Caco-2 (cell line): ENCODE data around the gene LYRM9. TPM values are rescaled to one million over a fixed set of nuclear protein-coding genes. Genes with fewer than 3 reads are reported as not detected.

Experiments
- BruUV-seq: library from RNA; stranded (reverse); fragments of 400-500 nt; replicated peaks from 2 replicates; lab custom pipeline; 2021; lab: Mats Ljungman, UMichigan
- CTCF ChIA-PET: fragments of 300-600 bp; sonication (Branson Sonifier 250); formaldehyde crosslinking; loops from one replicate; lab custom pipeline; 2022; ENCODE audit warnings: antibody characterized with exemption; lab: Charles Lee
- POLR2A ChIA-PET: fragments of 300-600 bp; sonication (Branson Sonifier 250); formaldehyde crosslinking; loops from one replicate; lab custom pipeline; 2022; ENCODE audit warnings: antibody characterized with exemption; lab: Charles Lee
- DNase-seq, 2 experiments: peaks; one replicate each; pipeline versions ENCODE4 v3.0.0 to v3.0.0-alpha.2; 2020 to 2022
- H3K27me3 ChIP-seq: replicated peaks from 2 replicates; pipeline ENCODE4 v1.6.0; 2011; ENCODE audit warnings: low read length; ENCODE audit not compliant: control insufficient read depth, insufficient read depth
- H3K36me3 ChIP-seq: 2 replicates; pipeline ENCODE4 v1.5.1; 2011; ENCODE audit warnings: low read length; ENCODE audit not compliant: control insufficient read depth, insufficient read depth
- H3K4me1 ChIP-seq: fragments of 250-450 bp; sonication (Bioruptor Pico); 2 replicates; pipeline ENCODE4 v1.5.1; 2020; ENCODE audit warnings: mild to moderate bottlenecking
- H3K4me3 ChIP-seq: 2 replicates; pipeline ENCODE4 v1.5.1; 2011; ENCODE audit warnings: low read depth, mild to moderate bottlenecking, control low read depth, low read length
- H3K9me3 ChIP-seq: fragments of 250-450 bp; sonication (Bioruptor Pico); 2 replicates; pipeline ENCODE4 v1.5.1; 2020; ENCODE audit warnings: mild to moderate bottlenecking, moderate library complexity
- H3K27ac Mint-ChIP-seq: one replicate; pipeline ENCODE4 v1.8.0; 2022; ENCODE audit warnings: mixed read lengths; ENCODE audit not compliant: unreplicated experiment
- H3K27me3 Mint-ChIP-seq: one replicate; pipeline ENCODE4 v1.8.0; 2022; ENCODE audit warnings: mixed read lengths; ENCODE audit not compliant: insufficient read depth, unreplicated experiment
- H3K36me3 Mint-ChIP-seq: one replicate; pipeline ENCODE4 v1.8.0; 2022; ENCODE audit warnings: mild to moderate bottlenecking, mixed read lengths; ENCODE audit not compliant: insufficient read depth, unreplicated experiment
- H3K4me1 Mint-ChIP-seq: one replicate; pipeline ENCODE4 v1.8.0; 2022; ENCODE audit warnings: low read depth, mixed read lengths; ENCODE audit not compliant: unreplicated experiment
- H3K4me3 Mint-ChIP-seq: one replicate; pipeline ENCODE4 v1.8.0; 2022; ENCODE audit warnings: mild to moderate bottlenecking, moderate library complexity, mixed read lengths; ENCODE audit not compliant: unreplicated experiment
- H3K9me3 Mint-ChIP-seq: one replicate; pipeline ENCODE4 v1.8.0; 2022; ENCODE audit warnings: mixed read lengths; ENCODE audit not compliant: unreplicated experiment
- CTCF ChIP-seq, 2 experiments: fragments of 200-600 bp in 1 of 2; IDR thresholded peaks; 1 replicate in 1 of 2; 2 replicates in 1 of 2; pipeline versions ENCODE4 v1.5.1 to v1.8.0; 2011 to 2022; ENCODE audit warnings: antibody characterized with exemption in 1 of 2, control low read depth in 1 of 2, inconsistent platforms in 1 of 2, low read depth in 1 of 2, low read length in 1 of 2, mild to moderate bottlenecking in 1 of 2, moderate library complexity in 1 of 2; ENCODE audit not compliant: insufficient read depth in 1 of 2, severe bottlenecking in 1 of 2, unreplicated experiment in 1 of 2
- intact Hi-C: fragments of 100-400 bp; cut with micrococcal nuclease; formaldehyde crosslinking; loops from one replicate; pipeline ENCODE4 v1.10.0; 2022; ENCODE audit not compliant: unreplicated experiment
- total RNA-seq: library from RNA; stranded (reverse); gene quantifications from 2 replicates; pipeline ENCODE4 v1.2.3, GENCODE V29; 2022

LYRM9 gene
- total RNA-seq, 1 experiment from 2014 or later: 29.1 TPM

GRCh38 chr17:27870345-27870744, 22.8 kb downstream of the LYRM9 start:
- Histone ChIP-seq H3K9me3 (0 out of 2 replicates have a peak, but pooled peaks cover 8% of the 10 kb centered on the region), H3K4me1 (no peaks in the 10 kb centered on the region), H3K4me3 (no peak overlapping the region), H3K27me3 (no peaks in the 10 kb centered on the region), H3K36me3 (no peaks in the 10 kb centered on the region)
- no peak for TF ChIP-seq CTCF (IDR thresholded peaks at IDR 0.05; ENCODE audit: insufficient read depth in 1 of 2, low read depth in 1 of 2, low read length in 1 of 2, severe bottlenecking in 1 of 2, unreplicated experiment in 1 of 2)
- no TSS peak for BruUV-seq
- Mint-ChIP-seq H3K27ac (no peak overlapping the region), H3K9me3 (no peaks in the 10 kb centered on the region), H3K27me3 (no peaks in the 10 kb centered on the region), H3K4me1 (no peaks in the 10 kb centered on the region), H3K4me3 (no peak overlapping the region), H3K36me3 (peaks cover 6% of the 10 kb centered on the region)
- ChIA-PET CTCF (interaction anchor here (0.9 to 3.8 kb wide), 3 partner anchors 10 to 216 kb away, joined by 3 to 44 read pairs (median 9); no protein-coding TSS in a partner anchor), POLR2A (no interaction called here)
- intact Hi-C loops: no loop called here
- no peak for DNase-seq

- peak; percentile 26 to 66 for TF ChIP-seq CTCF (IDR thresholded peaks at IDR 0.05; ENCODE audit: insufficient read depth in 1 of 2, low read depth in 1 of 2, low read length in 1 of 2, severe bottlenecking in 1 of 2, unreplicated experiment in 1 of 2)
- Histone ChIP-seq H3K36me3 (no peaks in the 10 kb centered on the region), H3K4me3 (no peak overlapping the region), H3K27me3 (no peaks in the 10 kb centered on the region), H3K9me3 (0 out of 2 replicates have a peak, but pooled peaks cover 8% of the 10 kb centered on the region), H3K4me1 (peaks cover 5% of the 10 kb centered on the region; the same call in 1 of the 2 replicates)
- CTCF ChIA-PET: interaction anchor here (1.3 to 3.8 kb wide), 4 partner anchors 12 to 108 kb away, joined by 6 to 44 read pairs (median 8); no protein-coding TSS in a partner anchor
- no peaks in the 10 kb centered on the region for H3K9me3 Mint-ChIP-seq
- peaks cover 7% of the 10 kb centered on the region for H3K4me1 Mint-ChIP-seq
- no peaks in the 10 kb centered on the region for H3K27me3 Mint-ChIP-seq
- intact Hi-C loops: loop anchor here (1.0 to 10.0 kb wide), 3 partner anchors 56 to 216 kb away; no protein-coding TSS in a partner anchor
- no TSS peak for BruUV-seq
- no peak overlapping the region for H3K4me3 Mint-ChIP-seq
- peak; percentile 57 to 66 for DNase-seq
- no peak overlapping the region for H3K27ac Mint-ChIP-seq
- POLR2A ChIA-PET: no interaction called here
- H3K36me3 Mint-ChIP-seq: no peaks in the 10 kb centered on the region
These were observed 24.6 kb downstream of the LYRM9 start for GRCh38 chr17:27868565-27868964.

GRCh38 chr17:27862840-27863239, 30.3 kb downstream of the LYRM9 start:
- Mint-ChIP-seq H3K27me3 (no peaks in the 10 kb centered on the region), H3K27ac (no peak overlapping the region), H3K4me3 (no peak overlapping the region), H3K9me3 (no peaks in the 10 kb centered on the region), H3K4me1 (peaks cover 21% of the 10 kb centered on the region), H3K36me3 (peaks cover 4% of the 10 kb centered on the region)
- no TSS peak for BruUV-seq
- Histone ChIP-seq H3K9me3 (no peaks in the 10 kb centered on the region), H3K36me3 (no peaks in the 10 kb centered on the region), H3K27me3 (no peaks in the 10 kb centered on the region), H3K4me1 (peaks cover 26% of the 10 kb centered on the region), H3K4me3 (no peak overlapping the region)
- ChIA-PET POLR2A (no interaction called here), CTCF (interaction anchor here (0.6 kb wide), 1 partner anchor 17 kb away, joined by 3 read pairs; no protein-coding TSS in a partner anchor)
- no peak for TF ChIP-seq CTCF (IDR thresholded peaks at IDR 0.05; ENCODE audit: insufficient read depth in 1 of 2, low read depth in 1 of 2, low read length in 1 of 2, severe bottlenecking in 1 of 2, unreplicated experiment in 1 of 2)
- no peak for DNase-seq
- intact Hi-C loops: loop anchor here (10.0 kb wide), 1 partner anchor 62 kb away; no protein-coding TSS in a partner anchor
